ENCODE measurements around the gene PSMB2.
"Not testable (repeated sequence)": the region's sequence is repeated elsewhere in the genome, so short reads cannot be mapped to it uniquely, and the experiment has no call there.

Gene PSMB2

DNA sequence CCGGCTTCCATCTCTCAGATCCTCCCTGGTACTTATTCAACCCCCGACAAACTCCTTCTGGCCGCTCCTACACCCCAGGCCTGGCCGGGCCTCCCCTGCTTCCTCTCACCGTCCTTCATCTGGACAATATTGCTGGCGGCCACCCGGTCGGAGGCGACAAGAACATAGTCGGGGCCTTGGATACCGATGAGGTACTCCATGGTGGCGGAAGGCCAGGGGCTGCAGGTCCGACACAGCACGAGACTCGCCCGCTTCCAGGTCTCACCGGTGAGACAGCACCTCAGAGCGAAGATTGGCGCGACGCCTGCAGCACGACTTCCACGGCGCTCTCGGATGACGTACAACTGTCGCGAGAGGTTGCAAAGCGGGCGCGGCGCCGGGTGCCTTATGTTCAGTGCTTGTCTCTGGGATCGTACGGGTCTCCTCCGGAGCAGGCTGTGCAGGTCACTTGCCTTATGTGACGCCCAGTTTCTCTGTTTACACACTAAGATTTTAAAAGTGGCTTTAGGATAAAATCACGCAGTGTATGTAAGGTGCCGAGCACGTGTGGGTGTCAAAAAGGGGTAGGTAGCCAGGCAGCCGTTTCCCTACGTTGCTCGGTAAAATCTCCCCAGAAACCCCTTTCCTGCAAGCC lies at the start of gene PSMB2:
Gene PSMB2 (minus strand): TSS at position 294 of the 634 bp plus-strand sequence. CDS start 94 bp downstream, at position 200.
- Histone ChIP-seq H3K9me3 (ENCODE audit: low read length) (no peaks in the 10 kb centered on the region), H3K27me3 (ENCODE audit: control insufficient read depth in 1 of 2, insufficient read depth in 2 of 2, low read length in 2 of 2) (no peaks in the 10 kb centered on the region), H3K27ac (ENCODE audit: low read depth, low read length) (peak within 1 kb of the TSS; percentile 52), H3K9ac (ENCODE audit: low read length) (peak within 1 kb of the TSS; percentile 80), H3K4me3 (ENCODE audit: low read depth in 1 of 2, low read length in 2 of 2) (peak within 1 kb of the TSS; percentile 88 to 99), H3K4me1 (ENCODE audit: insufficient read depth, low read length) (peaks cover 16% of the 10 kb centered on the region), H3K36me3 (ENCODE audit: insufficient read depth, low read length) (no peaks in the 10 kb centered on the region)

DNA sequence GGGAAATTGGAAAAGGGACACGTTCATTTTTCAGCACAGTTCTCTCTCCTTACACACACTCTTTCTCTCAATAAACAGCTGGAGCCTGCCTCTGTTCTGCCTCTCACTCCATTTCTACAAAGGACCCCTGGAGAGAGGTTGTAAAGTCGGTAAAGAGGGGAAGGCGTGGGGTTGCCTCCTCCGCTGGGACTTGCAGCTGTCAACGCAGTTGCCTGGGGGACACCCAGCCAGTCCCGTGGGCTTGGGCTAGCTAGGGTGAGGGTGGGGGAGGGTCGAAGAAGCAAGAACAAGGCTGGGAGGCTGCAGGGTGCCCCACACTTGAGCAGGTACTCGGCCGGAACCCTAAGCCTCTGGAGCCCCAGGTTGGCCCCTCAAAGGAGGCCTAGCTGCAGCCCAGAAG lies 49.8 kb upstream of the PSMB2 start:
- H3K9me3 ChIP-seq (ENCODE audit: low read length) = no peaks in the 10 kb centered on the region
- no peak overlapping the region for H3K9ac ChIP-seq (ENCODE audit: low read length)
- no peak overlapping the region for H3K27ac ChIP-seq (ENCODE audit: low read depth, low read length)
- H3K4me3 ChIP-seq (ENCODE audit: low read depth in 1 of 2, low read length in 2 of 2) = no peak overlapping the region
- H3K27me3 ChIP-seq (ENCODE audit: control insufficient read depth in 1 of 2, insufficient read depth in 2 of 2, low read length in 2 of 2) = no peaks in the 10 kb centered on the region
- H3K36me3 ChIP-seq (ENCODE audit: insufficient read depth, low read length) = no peaks in the 10 kb centered on the region
- no peaks in the 10 kb centered on the region for H3K4me1 ChIP-seq (ENCODE audit: insufficient read depth, low read length)

DNA sequence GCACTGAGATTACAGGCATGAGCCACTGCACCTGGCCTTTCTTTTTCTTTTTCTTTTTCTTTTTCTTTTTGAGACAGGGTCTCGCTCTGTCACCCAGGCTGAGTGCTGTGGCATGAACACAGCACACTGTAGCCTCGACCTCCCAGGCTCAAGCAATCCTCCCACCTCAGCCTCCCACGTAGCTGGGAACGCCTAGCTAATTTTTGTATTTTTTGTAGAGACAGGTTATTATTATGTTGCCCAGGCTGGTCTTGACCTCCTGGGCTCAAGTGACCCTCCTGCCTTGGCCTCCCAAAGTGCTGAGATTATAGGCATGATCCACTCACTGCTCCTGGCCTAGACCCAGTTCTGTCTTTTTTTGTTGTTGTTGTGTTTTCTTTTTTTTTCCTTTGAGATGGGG lies 48.8 kb upstream of the PSMB2 start:
- not testable (repeated sequence) for H3K4me3 ChIP-seq (ENCODE audit: low read depth in 1 of 2, low read length in 2 of 2); H3K9me3 ChIP-seq (ENCODE audit: low read length); H3K36me3 ChIP-seq (ENCODE audit: insufficient read depth, low read length); H3K27me3 ChIP-seq (ENCODE audit: control insufficient read depth in 1 of 2, insufficient read depth in 2 of 2, low read length in 2 of 2); H3K9ac ChIP-seq (ENCODE audit: low read length); H3K27ac ChIP-seq (ENCODE audit: low read depth, low read length); H3K4me1 ChIP-seq (ENCODE audit: insufficient read depth, low read length)

DNA sequence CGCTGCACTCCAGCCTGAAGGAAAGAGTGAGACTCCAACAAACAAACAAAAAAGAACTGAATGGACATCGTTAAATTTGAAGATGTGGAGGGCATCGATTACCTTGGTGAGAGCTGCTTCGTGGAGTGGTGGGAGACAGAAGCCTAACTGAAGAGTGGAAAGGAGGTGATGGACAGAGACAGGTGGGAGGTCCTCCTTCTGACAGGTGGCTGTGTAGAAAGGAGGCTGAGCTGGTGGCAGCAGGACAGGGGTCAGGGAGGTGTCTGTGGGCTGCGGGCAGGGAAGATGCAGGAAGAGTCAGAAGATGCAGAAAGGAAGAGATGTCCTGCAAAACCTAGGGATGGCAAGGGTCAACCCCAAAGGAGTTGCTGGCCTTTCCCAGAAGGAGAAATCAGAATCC lies 46.8 kb upstream of the PSMB2 start:
- Histone ChIP-seq H3K4me1 (ENCODE audit: insufficient read depth, low read length) (no peaks in the 10 kb centered on the region), H3K4me3 (ENCODE audit: low read depth in 1 of 2, low read length in 2 of 2) (no peak overlapping the region), H3K9ac (ENCODE audit: low read length) (no peak overlapping the region), H3K36me3 (ENCODE audit: insufficient read depth, low read length) (no peaks in the 10 kb centered on the region), H3K9me3 (ENCODE audit: low read length) (no peaks in the 10 kb centered on the region), H3K27ac (ENCODE audit: low read depth, low read length) (no peak overlapping the region), H3K27me3 (ENCODE audit: control insufficient read depth in 1 of 2, insufficient read depth in 2 of 2, low read length in 2 of 2) (no peaks in the 10 kb centered on the region)

DNA sequence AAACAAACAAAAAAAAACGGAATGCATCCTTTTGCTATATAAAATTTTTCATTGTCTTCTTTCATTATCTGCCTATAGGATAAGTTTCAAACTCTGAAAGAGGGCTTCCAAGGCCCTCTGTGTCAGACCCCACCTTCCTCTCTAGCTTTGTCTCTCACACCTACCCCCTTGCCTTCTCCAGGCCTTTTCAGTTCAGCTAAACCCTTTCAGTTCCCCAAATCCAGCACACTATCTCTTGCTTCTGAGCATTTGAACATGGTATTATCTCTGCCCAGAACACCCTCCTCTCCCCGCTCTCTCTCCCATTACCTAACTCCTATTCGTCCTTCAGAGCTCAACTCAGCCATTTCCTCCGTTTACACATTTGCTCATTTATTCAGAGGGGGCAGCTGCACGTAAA lies 41.7 kb upstream of the PSMB2 start:
- Histone ChIP-seq H3K36me3 (ENCODE audit: insufficient read depth, low read length) (no peaks in the 10 kb centered on the region), H3K4me3 (ENCODE audit: low read depth in 1 of 2, low read length in 2 of 2) (no peak overlapping the region), H3K4me1 (ENCODE audit: insufficient read depth, low read length) (no peaks in the 10 kb centered on the region), H3K27me3 (ENCODE audit: control insufficient read depth in 1 of 2, insufficient read depth in 2 of 2, low read length in 2 of 2) (no peaks in the 10 kb centered on the region), H3K9me3 (ENCODE audit: low read length) (no peaks in the 10 kb centered on the region), H3K9ac (ENCODE audit: low read length) (no peak overlapping the region), H3K27ac (ENCODE audit: low read depth, low read length) (no peak overlapping the region)

DNA sequence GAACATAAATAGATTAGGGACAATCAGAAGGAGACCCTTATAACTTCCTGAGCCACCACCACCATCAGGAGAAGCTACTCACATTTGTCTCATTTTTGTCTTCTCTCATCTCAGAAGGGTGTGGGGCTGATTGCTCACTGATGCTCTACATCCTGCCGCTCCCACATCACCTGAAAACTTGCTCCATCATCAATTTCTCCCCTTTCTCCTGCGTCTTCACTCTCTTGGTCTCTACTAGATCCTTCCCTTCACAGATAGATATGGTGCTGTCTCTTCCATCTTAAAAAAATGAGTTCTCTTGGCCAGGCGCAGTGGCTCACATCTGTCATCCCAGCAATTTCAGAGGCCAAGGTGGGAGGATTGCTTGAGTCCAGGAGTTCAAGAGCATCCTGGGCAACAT lies 38.9 kb upstream of the PSMB2 start:
- H3K27ac ChIP-seq (ENCODE audit: low read depth, low read length) = no peak overlapping the region

DNA sequence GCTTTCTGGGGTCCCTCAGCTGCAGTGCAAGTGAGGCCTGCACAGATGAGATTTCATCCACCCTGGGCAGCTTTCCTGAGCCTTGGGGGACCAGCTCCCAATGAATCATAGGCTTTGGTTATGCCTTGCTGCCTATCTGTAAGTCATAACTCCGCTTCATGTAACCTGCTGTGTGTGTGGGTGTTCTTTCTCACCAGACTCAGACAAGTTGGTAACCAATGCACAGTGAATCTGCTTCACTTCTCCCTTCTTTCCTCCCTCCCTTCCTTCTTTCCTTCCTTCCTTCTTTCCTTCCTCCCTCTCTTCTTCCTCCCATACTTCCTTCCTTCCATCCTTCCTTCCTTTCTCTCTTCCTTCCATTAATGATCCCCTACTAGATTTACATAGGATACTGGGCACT lies 34.4 kb upstream of the PSMB2 start:
- Histone ChIP-seq H3K36me3 (ENCODE audit: insufficient read depth, low read length) (no peaks in the 10 kb centered on the region), H3K4me1 (ENCODE audit: insufficient read depth, low read length) (no peaks in the 10 kb centered on the region), H3K9me3 (ENCODE audit: low read length) (no peaks in the 10 kb centered on the region), H3K27me3 (ENCODE audit: control insufficient read depth in 1 of 2, insufficient read depth in 2 of 2, low read length in 2 of 2) (no peaks in the 10 kb centered on the region), H3K9ac (ENCODE audit: low read length) (no peak overlapping the region), H3K4me3 (ENCODE audit: low read depth in 1 of 2, low read length in 2 of 2) (no peak overlapping the region), H3K27ac (ENCODE audit: low read depth, low read length) (no peak overlapping the region)

More for the DNA sequence above, 38.9 kb upstream of the PSMB2 start:
- Histone ChIP-seq H3K4me3 (ENCODE audit: low read depth in 1 of 2, low read length in 2 of 2) (no peak overlapping the region), H3K27me3 (ENCODE audit: control insufficient read depth in 1 of 2, insufficient read depth in 2 of 2, low read length in 2 of 2) (no peaks in the 10 kb centered on the region), H3K9ac (ENCODE audit: low read length) (no peak overlapping the region), H3K36me3 (ENCODE audit: insufficient read depth, low read length) (no peaks in the 10 kb centered on the region), H3K9me3 (ENCODE audit: low read length) (no peaks in the 10 kb centered on the region), H3K4me1 (ENCODE audit: insufficient read depth, low read length) (no peaks in the 10 kb centered on the region)

DNA sequence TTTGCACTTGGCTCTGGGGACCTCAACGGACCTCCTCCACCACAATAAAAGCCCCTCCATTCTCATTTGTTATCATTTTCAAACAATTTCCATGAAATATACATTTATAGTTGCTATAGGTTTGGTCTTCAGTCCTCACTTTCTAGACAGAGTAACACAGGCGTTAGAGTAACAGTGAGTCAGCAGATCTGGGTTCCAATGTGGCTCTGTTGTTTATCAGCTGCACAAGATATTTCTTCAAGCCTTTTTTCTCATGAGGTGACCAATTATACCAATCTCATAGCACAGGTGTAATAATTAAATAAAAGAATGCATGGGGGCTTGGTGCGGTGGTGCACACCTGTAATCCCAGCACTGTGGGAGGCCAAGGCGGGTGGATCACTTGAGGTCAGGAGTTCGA lies 32.8 kb upstream of the PSMB2 start:
- Histone ChIP-seq H3K36me3 (ENCODE audit: insufficient read depth, low read length) (no peaks in the 10 kb centered on the region), H3K27me3 (ENCODE audit: control insufficient read depth in 1 of 2, insufficient read depth in 2 of 2, low read length in 2 of 2) (no peaks in the 10 kb centered on the region), H3K4me1 (ENCODE audit: insufficient read depth, low read length) (no peaks in the 10 kb centered on the region), H3K4me3 (ENCODE audit: low read depth in 1 of 2, low read length in 2 of 2) (no peak overlapping the region), H3K27ac (ENCODE audit: low read depth, low read length) (no peak overlapping the region), H3K9ac (ENCODE audit: low read length) (no peak overlapping the region), H3K9me3 (ENCODE audit: low read length) (no peaks in the 10 kb centered on the region)

DNA sequence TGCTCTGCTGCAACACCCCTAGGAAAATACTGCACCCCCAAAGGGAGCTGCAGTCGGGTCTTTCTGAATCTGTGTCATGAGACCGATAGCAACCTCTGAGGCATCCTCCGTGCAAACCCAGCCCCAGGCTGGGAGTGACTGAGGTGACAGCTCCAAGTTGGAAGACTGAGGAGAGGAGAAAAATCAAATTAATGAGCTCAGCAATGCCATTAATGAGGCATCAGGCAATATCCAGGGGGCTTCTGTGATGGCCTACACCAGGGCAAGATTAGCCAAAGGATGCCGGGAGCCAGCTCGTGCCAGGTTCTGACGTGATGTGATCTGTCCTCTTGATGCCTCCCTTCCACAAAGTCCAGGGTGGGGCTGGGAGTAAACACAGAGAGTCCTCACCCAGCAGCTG lies 30.8 kb upstream of the PSMB2 start:
- H3K9ac ChIP-seq (ENCODE audit: low read length) = no peak overlapping the region

DNA sequence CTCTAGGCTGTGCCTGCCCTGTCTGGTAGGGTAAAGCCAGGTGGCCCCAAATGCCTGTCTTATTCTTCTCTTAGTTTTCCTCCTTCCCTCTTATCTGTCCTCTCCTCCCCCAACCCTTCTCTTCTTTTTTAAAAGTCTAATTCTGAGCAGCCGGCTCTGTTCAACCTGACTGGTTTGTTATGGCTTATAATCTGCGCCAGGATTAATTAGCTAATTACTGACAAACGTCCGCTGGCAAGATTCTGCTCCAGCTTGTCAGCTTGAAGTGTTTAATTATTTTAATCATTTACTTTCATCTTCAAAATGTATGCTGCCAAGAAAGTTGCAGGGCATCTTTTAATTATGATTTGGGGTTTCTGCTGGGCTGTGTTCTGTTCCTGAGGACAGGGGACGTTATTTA lies 27.2 kb upstream of the PSMB2 start:
- no peak overlapping the region for H3K9ac ChIP-seq (ENCODE audit: low read length)
- no peaks in the 10 kb centered on the region for H3K27me3 ChIP-seq (ENCODE audit: control insufficient read depth in 1 of 2, insufficient read depth in 2 of 2, low read length in 2 of 2)
- H3K27ac ChIP-seq (ENCODE audit: low read depth, low read length) = no peak overlapping the region
- H3K36me3 ChIP-seq (ENCODE audit: insufficient read depth, low read length) = no peaks in the 10 kb centered on the region
- H3K4me1 ChIP-seq (ENCODE audit: insufficient read depth, low read length) = no peaks in the 10 kb centered on the region
- no peaks in the 10 kb centered on the region for H3K9me3 ChIP-seq (ENCODE audit: low read length)
- H3K4me3 ChIP-seq (ENCODE audit: low read depth in 1 of 2, low read length in 2 of 2) = no peak overlapping the region

More for the DNA sequence above, 30.8 kb upstream of the PSMB2 start:
- H3K4me3 ChIP-seq (ENCODE audit: low read depth in 1 of 2, low read length in 2 of 2) = no peak overlapping the region
- H3K27ac ChIP-seq (ENCODE audit: low read depth, low read length) = no peak overlapping the region
- no peaks in the 10 kb centered on the region for H3K36me3 ChIP-seq (ENCODE audit: insufficient read depth, low read length)
- H3K27me3 ChIP-seq (ENCODE audit: control insufficient read depth in 1 of 2, insufficient read depth in 2 of 2, low read length in 2 of 2) = no peaks in the 10 kb centered on the region
- no peaks in the 10 kb centered on the region for H3K4me1 ChIP-seq (ENCODE audit: insufficient read depth, low read length)
- no peaks in the 10 kb centered on the region for H3K9me3 ChIP-seq (ENCODE audit: low read length)

DNA sequence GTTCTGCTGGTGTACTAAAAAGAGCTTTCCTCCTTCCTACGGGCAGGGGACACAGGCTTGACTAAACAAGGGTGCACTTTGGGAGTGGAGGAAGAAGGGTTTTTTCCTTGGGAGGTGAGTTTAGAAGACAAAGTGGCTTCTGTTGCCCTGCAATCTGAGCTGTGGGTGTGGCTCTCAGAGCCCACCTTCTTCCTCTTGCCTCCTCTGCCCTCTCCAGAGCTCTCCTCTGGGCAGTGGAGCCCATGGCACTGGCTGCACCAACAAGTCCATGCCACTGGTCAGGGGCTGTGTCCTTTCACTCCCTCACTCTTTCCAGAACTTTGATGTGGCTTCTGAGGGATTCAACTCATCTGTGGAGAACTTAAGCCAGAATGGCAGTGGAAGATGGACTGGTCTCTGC lies 25.6 kb upstream of the PSMB2 start:
- Histone ChIP-seq H3K27ac (ENCODE audit: low read depth, low read length) (no peak overlapping the region), H3K36me3 (ENCODE audit: insufficient read depth, low read length) (no peaks in the 10 kb centered on the region), H3K4me3 (ENCODE audit: low read depth in 1 of 2, low read length in 2 of 2) (no peak overlapping the region), H3K27me3 (ENCODE audit: control insufficient read depth in 1 of 2, insufficient read depth in 2 of 2, low read length in 2 of 2) (no peaks in the 10 kb centered on the region), H3K4me1 (ENCODE audit: insufficient read depth, low read length) (no peaks in the 10 kb centered on the region), H3K9ac (ENCODE audit: low read length) (no peak overlapping the region), H3K9me3 (ENCODE audit: low read length) (no peaks in the 10 kb centered on the region)

DNA sequence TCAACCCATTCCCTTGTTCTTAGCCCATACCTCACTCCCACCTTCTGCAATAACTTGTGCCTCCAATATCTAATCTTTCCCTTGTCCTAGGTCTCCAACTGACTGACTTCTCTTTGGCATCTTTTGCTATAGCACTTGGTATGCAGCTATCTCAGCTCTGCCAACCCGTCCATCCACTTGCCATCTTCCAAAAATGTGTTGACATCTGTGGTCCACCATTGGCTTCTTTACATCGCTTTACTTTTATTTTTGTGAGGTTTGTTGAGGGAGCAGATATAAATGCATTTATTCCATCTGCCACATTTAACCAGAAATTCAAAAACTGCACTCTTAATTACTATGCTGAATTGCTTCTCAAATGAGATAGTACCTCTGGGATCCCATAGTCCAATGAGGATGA lies 24.9 kb upstream of the PSMB2 start:
- Histone ChIP-seq H3K36me3 (ENCODE audit: insufficient read depth, low read length) (no peaks in the 10 kb centered on the region), H3K4me1 (ENCODE audit: insufficient read depth, low read length) (no peaks in the 10 kb centered on the region), H3K27me3 (ENCODE audit: control insufficient read depth in 1 of 2, insufficient read depth in 2 of 2, low read length in 2 of 2) (no peaks in the 10 kb centered on the region), H3K27ac (ENCODE audit: low read depth, low read length) (no peak overlapping the region), H3K9ac (ENCODE audit: low read length) (no peak overlapping the region), H3K9me3 (ENCODE audit: low read length) (no peaks in the 10 kb centered on the region), H3K4me3 (ENCODE audit: low read depth in 1 of 2, low read length in 2 of 2) (no peak overlapping the region)
